Stomach (tissue), 9 donors: ENCODE data around the gene TUT4. TPM values are rescaled to one million over a fixed set of nuclear protein-coding genes. Genes with fewer than 3 reads are reported as not detected.
A peak's percentile ranks its signal among the peaks of the same experiment; 100 is the strongest.

Source experiments
- DNase-seq, 2 donors: peaks; one replicate each; pipeline versions ENCODE4 v3.0.0 to v3.0.0-alpha.2; 2013 to 2019
- H3K27ac ChIP-seq, 5 donors: fragments of 200-600 bp in 4 of 5; sonication (generic) in 4 of 5; one replicate each; pipeline ENCODE4 v1.5.1; 2013 to 2019; ENCODE audit warnings: mild to moderate bottlenecking in 1 of 5, moderate library complexity in 1 of 5
- H3K27me3 ChIP-seq, 3 donors: fragments of 200-600 bp; sonication (generic); one replicate each; pipeline ENCODE4 v1.5.1; 2017 to 2019; ENCODE audit warnings: mixed run types in 1 of 3
- H3K36me3 ChIP-seq, 4 donors: fragments of 200-600 bp; sonication (generic); 1 replicate in 3 of 4; 2 replicates in 1 of 4; pipeline ENCODE4 v1.5.1; 2016 to 2019
- H3K4me1 ChIP-seq, 4 donors: fragments of 200-600 bp; sonication (generic); one replicate each; pipeline ENCODE4 v1.5.1; 2016 to 2019
- H3K4me3 ChIP-seq, 4 donors: fragments of 200-600 bp; sonication (generic) in 3 of 4; one replicate each; pipeline ENCODE4 v1.5.1; 2016 to 2019; ENCODE audit warnings: mild to moderate bottlenecking in 1 of 4
- H3K9me3 ChIP-seq, 4 donors: fragments of 200-600 bp; sonication (generic); one replicate each; pipeline ENCODE4 v1.5.1; 2016 to 2019
- EP300 ChIP-seq: sonication (generic); formaldehyde crosslinking; IDR thresholded peaks from one replicate; pipeline ENCODE4 v1.6.1; 2017; ENCODE audit warnings: antibody characterized with exemption
- POLR2A ChIP-seq, 4 donors: fragments of 450-650 bp; IDR thresholded peaks; one replicate each; pipeline ENCODE4 v1.6.1; 2016; ENCODE audit warnings: antibody characterized with exemption in 4 of 4, control low read depth in 2 of 4, mild to moderate bottlenecking in 1 of 4, moderate library complexity in 1 of 4
- POLR2AphosphoS5 ChIP-seq, 3 donors: sonication (generic); formaldehyde crosslinking; IDR thresholded peaks; one replicate each; pipeline ENCODE4 v1.6.1; 2016; ENCODE audit warnings: antibody characterized with exemption in 3 of 3
- WGBS, 5 donors: extraction: QIAGEN DNeasy Blood & Tissue Kit in 3 of 5; methylation state at CpG; one replicate each; pipeline versions ENCODE4 v1.1.5 to v1.1.7; 2013 to 2018; 5-methylcytosine and 5-hydroxymethylcytosine counted together
- intact Hi-C: fragments of 100-400 bp; cut with DNase I; formaldehyde crosslinking; loops from one replicate; pipeline ENCODE4 v1.15.1; 2023; ENCODE audit warnings: low total_unique reads
- polyA plus RNA-seq, 3 donors: library from polyadenylated mRNA; stranded (reverse); fragments of 200-250 nt; gene quantifications; one replicate each; pipeline ENCODE4 v1.2.3, GENCODE V29; 2013
- total RNA-seq, 5 donors: library from RNA; depleted of rRNA; stranded (reverse); fragments of >200 nt; gene quantifications; one replicate each; pipeline versions ENCODE4 v1.1.0 to v1.2.3, GENCODE V29; 2014 to 2016
- TF ChIP-seq, protein P1 (sequence below), 7 experiments: fragments of 450-650 bp in 4 of 7; fragments of 200-600 bp in 3 of 7; sonication (generic) in 3 of 7; IDR thresholded peaks; one replicate each; pipeline ENCODE4 v1.5.1; 2016 to 2019; ENCODE audit warnings: antibody characterized with exemption in 7 of 7, control low read depth in 2 of 7, mild to moderate bottlenecking in 1 of 7
- donor health status: healthy with polysubstance abuse.
- donor health status: Bipolar disorder and iron deficiency.
- donor health status: healthy.

Gene TUT4
- total and polyA plus RNA-seq, 8 donors = 11.8 to 107 (median 37.1) TPM

DNA sequence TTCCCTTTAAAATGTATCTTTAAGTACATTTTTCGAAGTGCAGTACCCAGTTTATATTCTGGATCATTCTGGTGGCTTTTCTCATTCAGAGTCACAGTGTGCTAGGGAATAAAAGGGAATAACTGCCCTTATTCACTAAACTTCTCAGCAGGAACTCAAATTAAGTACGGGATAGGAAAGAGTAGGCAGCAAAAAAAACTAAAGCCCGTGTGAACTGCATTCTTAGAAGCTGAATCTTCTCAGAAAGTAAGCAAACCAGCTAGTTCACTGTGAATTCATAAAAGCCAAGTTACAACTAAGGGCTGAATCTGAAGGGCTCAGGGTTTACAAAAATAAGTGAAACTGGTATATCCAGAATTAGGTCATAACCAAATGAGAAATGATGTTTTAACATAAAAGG is 126.5 kb downstream of the TUT4 start:
- H3K4me3 ChIP-seq = no peak overlapping the region
- no peaks in the 10 kb centered on the region for H3K9me3 ChIP-seq
- TF ChIP-seq EP300 (no peak), POLR2A (IDR thresholded peaks at IDR 0.05) (no peak), POLR2AphosphoS5 (IDR thresholded peaks at IDR 0.05) (no peak)
- TF ChIP-seq, protein P1, sequence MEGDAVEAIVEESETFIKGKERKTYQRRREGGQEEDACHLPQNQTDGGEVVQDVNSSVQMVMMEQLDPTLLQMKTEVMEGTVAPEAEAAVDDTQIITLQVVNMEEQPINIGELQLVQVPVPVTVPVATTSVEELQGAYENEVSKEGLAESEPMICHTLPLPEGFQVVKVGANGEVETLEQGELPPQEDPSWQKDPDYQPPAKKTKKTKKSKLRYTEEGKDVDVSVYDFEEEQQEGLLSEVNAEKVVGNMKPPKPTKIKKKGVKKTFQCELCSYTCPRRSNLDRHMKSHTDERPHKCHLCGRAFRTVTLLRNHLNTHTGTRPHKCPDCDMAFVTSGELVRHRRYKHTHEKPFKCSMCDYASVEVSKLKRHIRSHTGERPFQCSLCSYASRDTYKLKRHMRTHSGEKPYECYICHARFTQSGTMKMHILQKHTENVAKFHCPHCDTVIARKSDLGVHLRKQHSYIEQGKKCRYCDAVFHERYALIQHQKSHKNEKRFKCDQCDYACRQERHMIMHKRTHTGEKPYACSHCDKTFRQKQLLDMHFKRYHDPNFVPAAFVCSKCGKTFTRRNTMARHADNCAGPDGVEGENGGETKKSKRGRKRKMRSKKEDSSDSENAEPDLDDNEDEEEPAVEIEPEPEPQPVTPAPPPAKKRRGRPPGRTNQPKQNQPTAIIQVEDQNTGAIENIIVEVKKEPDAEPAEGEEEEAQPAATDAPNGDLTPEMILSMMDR (IDR thresholded peaks at IDR 0.05) = no peak
- peaks cover 7 to 73% (median 64%) of the 10 kb centered on the region in 4 donors for H3K36me3 ChIP-seq
- 69 to 80% (median 75%) methylated on average over 3 of the region's 3 CpGs for WGBS, 5 donors
- intact Hi-C loops = no loop called here
- peaks cover 0 to 16% (median 3%) of the 10 kb centered on the region in 4 donors for H3K4me1 ChIP-seq
- no peak for DNase-seq
- no peaks in the 10 kb centered on the region for H3K27me3 ChIP-seq
- no peak overlapping the region for H3K27ac ChIP-seq

DNA sequence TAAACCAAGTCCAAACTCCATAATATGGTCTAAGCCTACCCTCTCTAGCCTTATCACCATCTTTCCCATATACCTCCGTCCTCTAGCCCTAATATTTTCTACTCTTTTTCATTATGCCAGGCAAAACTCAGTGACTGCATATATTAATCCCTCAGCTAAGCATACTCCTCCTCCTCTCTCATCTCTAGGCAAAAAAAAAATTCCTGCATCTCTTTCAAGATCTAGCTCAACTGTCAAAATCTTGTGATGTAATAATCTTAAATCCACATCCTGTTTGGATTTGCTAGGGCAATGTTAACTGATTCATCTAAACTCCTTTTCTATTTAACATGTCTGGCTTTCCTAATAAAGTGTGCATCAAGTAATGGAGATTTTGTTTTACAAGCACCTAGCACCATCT is 128.1 kb downstream of the TUT4 start:
- H3K27ac ChIP-seq = no peak overlapping the region
- DNase-seq = no peak
- peaks cover 0 to 16% (median 3%) of the 10 kb centered on the region in 4 donors for H3K4me1 ChIP-seq
- 77 to 96% (median 90%) methylated on average over 1 of the region's 1 CpG for WGBS, 5 donors
- intact Hi-C loops = no loop called here
- no peak overlapping the region for H3K4me3 ChIP-seq
- H3K27me3 ChIP-seq = no peaks in the 10 kb centered on the region
- TF ChIP-seq, protein P1 (IDR thresholded peaks at IDR 0.05) = no peak
- no peaks in the 10 kb centered on the region for H3K9me3 ChIP-seq
- peaks cover 0 to 73% (median 64%) of the 10 kb centered on the region in 4 donors for H3K36me3 ChIP-seq

DNA sequence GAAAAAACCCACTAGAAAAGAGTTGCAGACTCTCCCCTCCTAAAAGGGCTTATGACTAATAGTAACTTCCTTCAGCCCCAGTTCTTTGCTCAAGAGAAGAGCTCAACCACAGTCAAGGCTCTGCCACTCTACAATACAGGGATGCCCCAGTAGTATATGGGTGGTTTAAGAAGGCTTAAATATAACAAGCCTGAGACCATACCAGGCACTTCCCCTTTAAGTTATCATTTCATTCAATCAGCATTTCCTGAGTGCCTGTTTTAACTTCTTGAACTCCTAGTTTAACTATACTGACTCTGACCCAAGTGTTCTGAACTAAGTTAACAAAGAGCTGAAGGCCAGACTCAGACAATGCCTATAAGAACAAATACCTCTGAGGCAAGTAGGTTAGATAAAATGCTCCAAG is 128.7 kb downstream of the TUT4 start:
- TF ChIP-seq POLR2AphosphoS5 (IDR thresholded peaks at IDR 0.05) (no peak), POLR2A (IDR thresholded peaks at IDR 0.05) (no peak), EP300 (no peak)
- TF ChIP-seq, protein P1 (IDR thresholded peaks at IDR 0.05) = no peak
- Histone ChIP-seq H3K27ac (peak overlapping the region in 1 of 5 donors; percentile 10), H3K9me3 (no peaks in the 10 kb centered on the region), H3K4me3 (no peak overlapping the region), H3K36me3 (peaks cover 0 to 73% (median 64%) of the 10 kb centered on the region in 4 donors), H3K4me1 (peaks cover 0 to 16% (median 3%) of the 10 kb centered on the region in 4 donors), H3K27me3 (no peaks in the 10 kb centered on the region)
- intact Hi-C loops = no loop called here
- peak in 1 of 2 donors; percentile 16 for DNase-seq

DNA sequence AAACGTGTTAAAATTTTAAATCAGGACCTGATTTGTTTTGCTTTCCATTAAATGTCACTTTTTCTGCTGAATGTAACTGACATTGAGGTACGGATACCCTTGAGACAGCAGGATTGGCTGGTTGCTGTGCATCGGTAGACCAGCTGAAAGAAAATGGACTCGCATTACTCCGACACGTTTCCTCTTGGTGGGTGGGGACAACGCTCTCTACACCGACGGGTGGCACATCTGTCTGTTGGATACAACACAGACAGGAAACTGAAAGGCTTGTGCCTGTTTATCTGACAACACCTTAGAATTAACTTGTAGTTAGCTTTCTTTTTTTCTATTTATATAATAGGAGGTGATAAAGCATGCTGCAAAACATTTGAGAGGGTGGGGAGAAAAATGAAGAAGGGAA is 129.1 kb downstream of the TUT4 start:
- H3K9me3 ChIP-seq = no peaks in the 10 kb centered on the region
- peaks cover 0 to 75% (median 67%) of the 10 kb centered on the region in 4 donors for H3K36me3 ChIP-seq
- TF ChIP-seq POLR2A (IDR thresholded peaks at IDR 0.05) (no peak), EP300 (no peak), POLR2AphosphoS5 (IDR thresholded peaks at IDR 0.05) (no peak)
- TF ChIP-seq, protein P1 (IDR thresholded peaks at IDR 0.05) = no peak
- intact Hi-C loops = no loop called here
- H3K4me3 ChIP-seq = no peak overlapping the region
- H3K27ac ChIP-seq = peak overlapping the region in 1 of 5 donors; percentile 10
- peak in 1 of 2 donors; percentile 61 for DNase-seq
- H3K27me3 ChIP-seq = no peaks in the 10 kb centered on the region
- H3K4me1 ChIP-seq = peaks cover 0 to 16% (median 3%) of the 10 kb centered on the region in 4 donors
- 61 to 74% (median 70%) methylated on average over 9 of the region's 9 CpGs for WGBS, 5 donors
